GM21526 (cell line): ENCODE data around the gene HBG2.
"Not testable (repeated sequence)": the region's sequence is repeated elsewhere in the genome, so short reads cannot be mapped to it uniquely, and the experiment has no call there.

Source experiments
- ATAC-seq: cut with Tn5 transposase; IDR thresholded peaks from one replicate; pipeline ENCODE4 v1.9.1; 2021; ENCODE audit warnings: moderate library complexity; ENCODE audit not compliant: unreplicated experiment, low FRiP score

Gene HBG2

DNA sequence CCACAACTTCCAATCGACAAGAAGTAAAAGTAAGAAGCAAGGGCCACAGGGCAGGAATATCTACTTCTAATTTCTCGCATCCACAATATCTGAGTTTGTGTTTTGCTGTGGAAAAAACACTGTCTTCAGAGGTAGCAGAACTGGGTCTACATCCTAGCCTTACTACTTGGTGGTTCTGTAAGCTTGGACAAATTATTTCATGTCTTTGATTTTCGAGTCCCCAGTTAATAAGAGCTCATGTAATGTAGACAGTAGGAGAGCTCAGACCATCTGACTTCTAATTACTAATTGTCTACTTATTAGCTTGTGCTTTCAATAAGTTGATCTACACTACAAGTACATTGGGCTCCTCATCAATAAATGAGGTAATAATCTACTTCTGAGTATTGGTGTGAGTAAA, 28.5 kb upstream of the HBG2 start:
- ATAC-seq = no peak

DNA sequence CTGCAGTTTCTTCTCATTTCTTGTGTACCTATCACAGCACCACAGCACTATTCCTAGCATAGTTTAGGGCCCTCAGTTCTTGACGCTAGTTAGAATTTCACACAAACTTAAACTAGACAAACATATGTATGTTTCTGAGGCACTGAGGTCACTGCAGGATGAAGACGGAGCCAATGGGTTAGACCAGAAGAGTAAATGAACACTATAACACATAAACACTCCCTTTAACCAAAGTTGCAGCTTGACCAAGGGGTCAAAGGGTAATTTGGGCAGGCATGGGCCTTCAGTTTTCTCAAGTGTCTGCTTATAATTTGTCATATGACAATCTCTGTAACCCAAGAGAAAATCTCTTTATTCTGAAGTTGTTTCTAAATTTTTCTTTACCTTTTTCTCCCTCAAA, 28.0 kb upstream of the HBG2 start:
- ATAC-seq = no peak

DNA sequence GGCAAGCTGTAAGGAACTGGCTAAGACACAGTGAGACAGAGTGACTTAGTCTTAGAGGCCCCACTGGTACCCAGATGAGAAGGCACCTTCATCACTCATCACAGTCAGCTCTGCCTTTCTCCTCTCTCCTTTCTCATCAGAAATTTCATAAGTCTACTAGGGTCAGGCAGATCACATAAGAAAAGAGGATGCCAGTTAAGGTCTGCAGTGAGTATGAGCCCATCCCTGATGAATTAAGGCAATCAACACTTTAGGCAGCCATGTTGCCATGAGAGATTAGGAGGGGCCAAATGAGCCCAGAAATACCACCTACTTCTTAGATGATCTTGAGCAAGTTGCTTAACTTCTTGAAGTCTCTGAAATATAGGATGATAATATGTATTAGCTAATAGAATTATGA, 27.0 kb upstream of the HBG2 start:
- no peak for ATAC-seq

DNA sequence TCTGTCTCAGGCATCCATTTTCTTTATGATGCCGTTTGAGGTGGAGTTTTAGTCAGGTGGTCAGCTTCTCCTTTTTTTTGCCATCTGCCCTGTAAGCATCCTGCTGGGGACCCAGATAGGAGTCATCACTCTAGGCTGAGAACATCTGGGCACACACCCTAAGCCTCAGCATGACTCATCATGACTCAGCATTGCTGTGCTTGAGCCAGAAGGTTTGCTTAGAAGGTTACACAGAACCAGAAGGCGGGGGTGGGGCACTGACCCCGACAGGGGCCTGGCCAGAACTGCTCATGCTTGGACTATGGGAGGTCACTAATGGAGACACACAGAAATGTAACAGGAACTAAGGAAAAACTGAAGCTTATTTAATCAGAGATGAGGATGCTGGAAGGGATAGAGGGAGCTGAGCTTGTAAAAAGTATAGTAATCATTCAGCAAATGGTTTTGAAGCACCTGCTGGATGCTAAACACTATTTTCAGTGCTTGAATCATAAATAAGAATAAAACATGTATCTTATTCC, 26.1 kb upstream of the HBG2 start:
- peak; percentile 93 for ATAC-seq

DNA sequence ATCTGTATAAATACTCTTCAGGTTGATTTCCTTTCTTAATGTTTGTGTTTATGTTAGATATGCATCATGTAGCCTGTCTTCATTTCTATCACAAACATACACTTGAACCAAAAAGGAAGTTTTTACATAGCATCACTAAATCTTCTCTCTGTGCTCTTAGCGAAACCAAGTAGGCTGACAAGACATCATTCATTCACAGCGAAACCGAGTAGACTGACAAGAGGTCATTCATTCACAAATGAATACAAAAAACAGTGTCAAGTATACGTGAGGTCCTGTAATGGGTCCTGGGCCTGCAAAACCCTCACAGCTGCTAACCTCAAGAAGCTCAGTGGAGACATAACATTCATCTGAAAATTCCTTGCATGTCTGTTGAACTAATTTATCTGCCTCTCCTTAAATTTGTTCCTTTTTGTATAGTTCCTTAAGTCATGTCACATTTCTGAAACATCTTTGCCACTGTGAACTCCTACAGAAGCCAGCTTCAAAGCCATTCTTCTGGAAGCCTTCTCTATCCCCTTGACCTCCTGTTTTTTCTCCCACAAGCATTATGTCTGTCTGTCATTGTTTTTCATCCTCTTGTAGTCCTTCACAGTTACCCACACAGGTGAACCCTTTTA, 25.0 kb upstream of the HBG2 start:
- no peak for ATAC-seq

DNA sequence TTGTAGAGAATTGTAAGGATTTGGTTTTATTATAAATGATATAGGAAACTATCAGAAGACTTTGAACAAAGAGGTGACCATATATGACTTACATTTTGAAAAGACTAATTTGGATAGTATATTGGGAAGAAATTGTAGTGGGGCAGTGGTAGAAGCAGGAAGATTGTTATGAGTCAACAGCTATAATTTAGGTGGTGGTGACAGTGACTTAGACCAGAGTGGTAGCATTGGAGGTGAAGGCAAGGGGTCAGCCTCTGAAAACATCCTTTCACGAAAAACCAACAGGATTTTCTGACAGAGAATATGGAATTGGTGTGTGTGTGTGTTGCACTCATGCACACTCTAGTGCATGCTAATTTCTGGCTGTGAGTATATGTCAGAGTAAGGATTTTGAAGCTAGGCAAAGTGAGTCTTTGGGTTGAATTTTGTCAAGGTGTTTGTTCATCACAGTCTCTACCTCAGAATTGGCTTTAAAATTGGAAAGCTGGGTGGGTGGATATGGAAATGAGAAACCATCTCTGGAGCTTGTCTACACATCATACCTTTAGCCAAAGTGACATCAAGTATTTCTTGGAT, 23.3 kb upstream of the HBG2 start:
- ATAC-seq = peak; percentile 50

DNA sequence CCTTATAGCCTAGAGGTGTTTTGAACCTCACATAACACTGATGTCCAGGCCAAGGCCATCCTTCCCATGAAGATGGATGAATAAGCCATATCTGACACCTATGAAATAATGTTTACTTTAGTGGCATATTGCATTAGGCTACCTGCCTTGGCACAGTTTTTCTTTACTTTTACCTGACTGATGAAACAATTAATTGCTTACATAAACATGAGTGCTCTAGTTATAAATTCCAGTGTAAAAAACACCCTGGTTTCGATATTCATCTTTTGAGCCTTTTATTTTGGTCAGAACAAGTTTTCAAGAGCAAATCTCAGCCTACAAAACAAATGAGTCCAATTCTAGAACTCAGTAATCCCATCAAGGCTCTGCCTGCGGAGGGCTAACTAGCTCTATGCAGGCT, 22.1 kb upstream of the HBG2 start:
- no peak for ATAC-seq

DNA sequence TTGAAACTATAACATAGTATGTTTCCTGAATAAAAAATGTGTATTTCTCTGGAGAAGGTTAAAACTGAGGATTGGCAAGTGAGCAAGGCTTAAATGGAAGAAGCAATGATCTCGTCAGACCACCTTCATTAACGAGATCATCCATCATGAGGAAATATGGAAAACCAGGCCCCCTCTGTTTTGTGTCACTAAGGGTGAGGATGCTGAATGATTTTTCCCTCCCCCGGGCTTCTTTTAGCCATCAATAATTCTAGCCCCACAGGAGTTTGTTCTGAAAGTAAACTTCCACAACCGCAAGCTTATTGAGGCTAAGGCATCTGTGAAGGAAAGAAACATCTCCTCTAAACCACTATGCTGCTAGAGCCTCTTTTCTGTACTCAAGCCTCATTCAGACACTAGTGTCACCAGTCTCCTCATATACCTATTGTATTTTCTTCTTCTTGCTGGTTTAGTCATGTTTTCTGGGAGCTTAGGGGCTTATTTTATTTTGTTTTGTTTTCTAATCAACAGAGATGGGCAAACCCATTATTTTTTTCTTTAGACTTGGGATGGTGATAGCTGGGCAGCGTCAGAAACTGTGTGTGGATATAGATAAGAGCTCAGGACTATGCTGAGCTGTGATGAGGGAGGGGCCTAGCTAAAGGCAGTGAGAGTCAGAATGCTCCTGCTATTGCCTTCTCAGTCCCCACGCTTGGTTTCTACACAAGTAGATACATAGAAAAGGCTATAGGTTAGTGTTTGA, 21.0 kb upstream of the HBG2 start:
- ATAC-seq = no peak

DNA sequence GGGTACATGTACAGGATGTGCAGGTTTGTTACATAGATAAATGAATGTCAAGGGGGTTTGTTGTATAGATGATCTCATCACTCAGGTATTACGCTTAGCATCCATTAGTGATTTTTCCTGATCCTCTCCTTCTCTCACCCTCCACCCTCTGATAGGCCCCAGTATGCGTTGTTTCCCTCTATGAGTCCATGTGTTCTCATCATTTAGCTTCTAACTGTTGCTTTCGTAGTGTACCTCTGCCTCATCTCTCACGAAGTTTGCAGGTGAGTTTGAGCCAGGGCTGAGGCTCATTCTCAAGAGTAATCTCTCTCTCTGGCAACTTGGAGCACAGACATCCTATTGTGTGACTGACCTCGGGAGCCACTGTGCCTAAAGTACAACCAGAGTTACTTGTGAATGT, 19.8 kb upstream of the HBG2 start:
- no peak for ATAC-seq

DNA sequence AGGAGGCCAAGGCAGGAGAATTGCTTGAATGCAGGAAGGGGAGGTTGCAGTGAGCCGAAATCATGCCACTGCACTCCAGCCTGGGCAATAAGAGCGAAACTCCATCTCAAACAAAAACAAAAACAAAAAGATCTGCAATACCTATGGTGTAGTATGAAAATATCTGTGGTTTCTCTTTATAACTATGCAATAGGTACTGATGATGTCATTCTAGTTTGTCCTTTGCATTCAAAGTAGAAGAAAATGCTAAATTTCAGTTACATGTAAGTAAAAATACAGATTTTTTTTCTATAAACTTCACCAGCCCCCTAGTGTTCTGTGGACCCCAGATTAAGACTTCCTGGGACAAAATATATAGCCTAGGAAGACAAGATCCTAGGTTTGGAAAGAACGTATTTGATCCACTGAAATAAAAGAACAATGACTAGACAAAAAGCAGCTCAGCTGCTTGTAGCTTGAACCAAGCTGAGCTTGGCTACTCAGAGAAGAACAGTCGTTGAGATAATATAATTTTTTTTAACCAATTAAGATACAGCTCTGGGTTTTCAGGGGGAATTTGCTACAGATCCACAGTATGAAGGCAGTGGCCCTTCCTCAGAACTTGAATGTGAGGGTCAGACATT, 17.9 kb upstream of the HBG2 start:
- ATAC-seq = no peak

DNA sequence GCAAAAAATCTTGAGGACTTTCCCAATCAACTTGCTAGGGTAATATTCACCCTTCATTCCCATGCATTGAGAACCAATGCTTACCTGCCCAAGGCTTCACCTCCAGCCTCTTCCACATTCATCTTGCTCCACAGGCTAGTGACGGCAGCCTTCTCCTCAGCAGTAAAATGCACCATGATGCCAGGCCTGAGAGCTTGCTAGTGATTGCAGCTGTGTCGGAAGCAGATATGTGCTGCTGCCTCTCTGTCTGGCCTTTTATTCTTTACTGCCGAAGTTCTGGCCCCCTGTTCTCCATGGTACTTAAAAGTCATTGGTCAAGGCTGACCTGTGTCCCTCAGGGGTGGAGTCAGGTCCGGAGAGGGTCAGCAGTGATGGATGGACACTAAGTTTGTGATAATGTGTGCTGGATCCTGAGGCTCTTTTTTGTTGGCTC, 15.2 kb upstream of the HBG2 start, which contains the start of gene HBE1:
Gene HBE1, minus strand, starts transcription at position 231 of the 433 bp plus-strand sequence. Its CDS starts 55 bp downstream, at position 176.
- ATAC-seq = no peak

DNA sequence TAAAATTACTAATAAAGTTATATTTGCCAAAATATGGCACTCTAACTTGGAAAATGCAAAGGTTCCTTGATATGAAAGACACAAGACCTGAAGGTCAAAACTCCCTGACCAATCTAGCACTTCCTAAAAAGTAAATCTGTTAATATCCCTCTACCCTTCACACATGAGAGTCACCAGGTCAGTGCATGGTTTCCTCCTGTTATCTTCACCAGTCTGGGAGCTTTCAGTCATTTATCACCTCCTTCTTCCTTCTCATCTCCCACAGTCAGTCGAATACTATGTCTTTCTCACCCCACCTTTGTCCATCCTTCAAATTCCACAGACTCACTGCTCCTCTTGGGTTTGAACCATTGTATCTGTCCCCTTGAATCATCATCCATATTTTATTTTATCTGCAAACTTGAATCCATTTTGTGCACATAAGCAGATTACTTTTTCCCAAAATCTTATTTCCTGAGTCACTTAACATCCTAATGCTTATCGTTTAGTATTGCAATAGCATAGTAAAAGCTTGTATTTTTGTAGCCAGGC, 12.5 kb upstream of the HBG2 start:
- no peak for ATAC-seq

DNA sequence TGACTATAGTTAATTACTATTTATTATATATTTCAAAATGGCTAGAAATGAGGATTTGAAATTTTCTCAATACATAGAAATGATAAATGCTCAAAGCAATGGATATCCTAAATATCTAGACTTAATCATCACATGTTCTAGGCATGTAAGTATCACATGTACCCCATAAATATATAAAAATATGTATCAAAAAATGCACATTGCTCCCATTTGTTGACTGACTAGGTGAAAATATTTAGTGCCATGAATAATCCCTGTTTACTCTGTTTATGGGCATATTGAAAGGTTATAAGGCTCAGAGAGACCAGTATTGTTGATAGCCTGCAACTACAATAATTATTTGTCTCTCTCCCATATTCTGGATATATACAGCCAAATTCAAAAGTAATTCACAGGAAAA, 12.0 kb upstream of the HBG2 start:
- no peak for ATAC-seq

DNA sequence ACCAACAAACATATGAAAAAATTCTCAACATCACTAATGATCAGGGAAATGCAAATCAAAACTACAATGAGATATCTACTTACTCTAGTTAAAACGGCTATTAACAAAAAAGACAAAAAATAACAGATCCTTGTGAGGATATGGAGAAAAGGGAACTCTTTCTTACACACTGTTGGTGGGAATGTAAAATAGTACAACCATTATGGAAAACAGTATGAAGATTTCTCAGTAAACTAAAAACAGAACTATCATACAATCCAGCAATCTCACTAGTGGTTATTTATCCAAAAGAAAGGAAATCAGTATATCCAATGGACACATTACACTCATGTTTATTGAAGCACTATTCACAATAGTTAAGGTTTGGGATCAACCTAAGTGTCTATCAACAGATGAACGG, 11.3 kb upstream of the HBG2 start:
- ATAC-seq = no peak

DNA sequence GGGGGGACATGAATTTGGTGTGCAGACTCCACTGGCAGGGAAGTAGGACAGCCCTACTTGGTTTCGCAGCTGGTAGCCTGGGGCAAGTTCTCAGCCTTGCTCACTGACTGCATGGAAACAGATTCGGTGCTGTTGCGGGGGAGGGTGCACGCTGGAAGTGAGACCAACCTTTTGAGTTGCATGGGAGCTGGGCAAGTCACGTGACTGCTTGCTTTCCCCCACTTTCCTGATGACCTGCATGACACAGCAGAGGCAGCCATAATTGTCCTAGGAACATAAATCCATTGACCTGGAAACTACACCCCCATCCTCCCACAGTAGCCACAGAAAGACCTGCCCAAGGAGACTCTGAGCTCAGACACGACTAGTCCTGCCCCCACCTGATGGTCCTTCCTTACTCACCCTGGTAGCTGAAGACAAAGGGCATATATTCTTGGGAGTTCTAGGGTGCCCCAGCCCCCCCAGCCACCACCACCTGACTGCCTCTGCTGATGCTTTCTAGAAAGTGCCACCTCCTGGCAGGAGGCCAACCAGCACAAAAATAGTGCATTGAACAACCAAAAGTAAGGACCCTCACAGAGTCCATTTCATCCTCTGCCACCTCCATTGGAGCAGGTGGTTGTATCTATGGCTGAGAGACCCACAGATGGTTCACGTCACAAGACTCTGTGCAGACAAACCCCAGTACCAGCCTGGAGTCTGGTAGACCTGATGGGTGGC, 4.1 kb upstream of the HBG2 start:
- no peak for ATAC-seq

DNA sequence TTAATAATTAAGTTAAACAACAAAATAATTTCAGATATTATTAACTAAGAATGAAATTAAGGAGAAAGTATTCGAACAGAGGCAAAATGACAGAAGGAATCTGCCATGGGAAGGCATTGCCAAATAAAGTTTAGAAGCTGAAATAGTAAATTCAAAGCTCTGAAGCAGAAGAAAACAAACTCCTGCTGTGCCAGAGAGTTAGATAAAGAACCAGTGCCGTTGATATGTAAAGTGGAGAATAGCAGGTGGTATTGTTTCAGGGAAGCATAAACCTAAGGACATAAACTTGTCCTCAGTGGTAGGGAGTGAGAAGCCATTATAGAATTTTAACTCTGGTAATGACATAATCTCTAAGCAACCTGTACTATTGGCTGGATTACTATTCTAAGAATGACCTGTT, 2.7 kb upstream of the HBG2 start:
- no peak for ATAC-seq

DNA sequence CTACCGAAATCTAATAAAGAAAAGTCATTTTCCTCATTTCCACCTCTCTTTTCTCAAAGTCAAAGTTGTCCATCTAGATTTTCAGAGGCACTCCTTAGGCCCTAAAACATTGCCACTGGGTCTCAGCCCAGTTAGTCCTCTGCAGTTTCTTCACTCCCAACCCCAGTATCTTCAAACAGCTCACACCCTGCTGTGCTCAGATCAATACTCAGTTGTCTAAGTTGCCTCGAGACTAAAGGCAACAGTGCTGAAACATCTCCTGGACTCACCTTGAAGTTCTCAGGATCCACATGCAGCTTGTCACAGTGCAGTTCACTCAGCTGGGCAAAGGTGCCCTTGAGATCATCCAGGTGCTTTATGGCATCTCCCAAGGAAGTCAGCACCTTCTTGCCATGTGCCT, 558 bp downstream of the HBG2 start:
- ATAC-seq = not testable (repeated sequence)

DNA sequence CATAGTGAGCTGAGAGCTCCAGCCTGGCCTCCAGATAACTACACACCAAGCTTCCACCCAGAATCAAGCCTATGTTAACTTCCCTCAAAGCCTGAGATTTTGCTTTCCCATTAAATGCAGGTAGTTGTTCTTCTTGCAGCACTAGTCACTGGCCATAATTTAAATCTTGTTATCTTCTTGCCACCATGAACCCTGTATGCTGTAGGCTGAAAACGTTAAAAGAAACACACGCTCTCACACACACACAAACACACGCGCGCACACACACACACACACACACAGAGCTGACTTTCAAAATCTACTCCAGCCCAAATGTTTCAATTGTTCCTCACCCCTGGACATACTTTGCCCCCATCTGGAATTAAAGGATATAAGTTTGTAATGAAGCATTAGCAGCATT, 1.1 kb downstream of the HBG2 start:
- not testable (repeated sequence) for ATAC-seq

DNA sequence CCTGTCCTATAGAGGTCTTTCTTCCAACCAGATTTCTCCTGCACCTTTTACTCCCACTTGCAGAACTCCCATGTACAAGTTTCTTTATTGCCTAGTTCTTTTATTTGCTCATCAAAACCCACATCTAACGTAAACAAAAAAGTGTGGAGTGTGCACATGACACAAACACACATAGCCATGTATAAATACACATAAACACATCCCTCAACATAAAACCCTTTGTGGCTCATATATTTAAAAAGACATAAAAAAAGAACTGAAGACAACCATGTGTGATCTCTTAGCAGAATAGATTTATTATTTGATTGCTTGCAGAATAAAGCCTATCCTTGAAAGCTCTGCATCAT, 1.7 kb downstream of the HBG2 start:
- ATAC-seq = no peak

DNA sequence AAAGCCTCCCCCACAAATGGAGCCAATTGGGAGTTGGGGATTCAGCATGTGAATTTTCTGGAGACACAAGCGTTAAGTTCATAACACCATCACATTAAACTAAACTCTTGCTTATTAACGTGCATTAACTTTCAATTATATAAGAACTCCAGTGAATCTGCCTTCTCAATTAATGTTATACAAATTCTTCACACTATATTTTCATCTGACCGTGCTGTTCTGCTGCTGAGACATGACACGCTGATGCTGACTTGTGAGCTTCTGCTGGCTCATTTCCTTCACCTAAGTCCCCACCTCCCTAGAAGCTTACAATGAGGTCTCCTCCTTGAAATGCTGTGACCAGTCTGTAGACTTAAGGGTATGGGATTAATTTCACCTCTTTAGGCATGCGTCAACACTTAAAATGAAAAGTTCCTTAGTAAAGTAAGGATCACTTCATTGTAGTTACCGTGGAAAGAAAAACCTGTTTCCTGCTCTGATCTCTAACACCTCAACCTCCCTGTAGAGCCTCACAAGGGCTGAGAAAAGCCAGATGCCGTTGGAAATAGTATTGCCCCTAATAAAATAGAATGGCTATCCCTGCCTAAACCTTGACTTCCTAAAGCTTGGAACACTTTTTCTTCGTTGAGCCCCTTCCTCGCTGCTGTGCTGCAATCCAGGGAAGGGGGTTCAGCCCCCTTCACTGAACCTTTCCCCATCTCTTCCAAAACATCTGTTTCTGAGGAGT, 2.2 kb downstream of the HBG2 start:
- ATAC-seq = no peak
